Measurements from ENCODE around the gene ATG16L2.
"Not testable (repeated sequence)": the region's sequence is repeated elsewhere in the genome, so short reads cannot be mapped to it uniquely, and the experiment has no call there.

ATG16L2 gene

DNA sequence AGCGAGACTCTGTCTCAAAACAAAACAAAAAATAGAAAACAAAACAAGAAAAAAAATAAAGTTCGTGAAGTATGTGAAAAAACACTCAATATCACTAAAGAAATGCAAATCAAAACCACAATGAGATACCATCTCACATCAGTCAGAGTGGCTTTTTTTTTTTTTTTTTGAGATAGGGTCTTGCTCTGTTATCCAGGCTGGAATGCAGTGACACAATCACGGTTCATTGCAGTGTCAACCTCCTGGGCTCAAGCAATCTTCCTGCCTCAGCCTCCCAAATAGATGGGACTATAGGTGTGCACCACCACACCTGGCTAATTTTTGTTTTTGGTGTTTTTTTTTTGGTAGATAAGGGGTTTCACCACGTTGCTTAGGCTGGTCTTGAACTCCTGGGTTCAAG, 37.5 kb downstream of the ATG16L2 start:
- no peaks in the 10 kb centered on the region for H3K9me3 ChIP-seq
- no peak for DNase-seq
- H3K27me3 ChIP-seq: no peaks in the 10 kb centered on the region
- TF ChIP-seq, protein P1, sequence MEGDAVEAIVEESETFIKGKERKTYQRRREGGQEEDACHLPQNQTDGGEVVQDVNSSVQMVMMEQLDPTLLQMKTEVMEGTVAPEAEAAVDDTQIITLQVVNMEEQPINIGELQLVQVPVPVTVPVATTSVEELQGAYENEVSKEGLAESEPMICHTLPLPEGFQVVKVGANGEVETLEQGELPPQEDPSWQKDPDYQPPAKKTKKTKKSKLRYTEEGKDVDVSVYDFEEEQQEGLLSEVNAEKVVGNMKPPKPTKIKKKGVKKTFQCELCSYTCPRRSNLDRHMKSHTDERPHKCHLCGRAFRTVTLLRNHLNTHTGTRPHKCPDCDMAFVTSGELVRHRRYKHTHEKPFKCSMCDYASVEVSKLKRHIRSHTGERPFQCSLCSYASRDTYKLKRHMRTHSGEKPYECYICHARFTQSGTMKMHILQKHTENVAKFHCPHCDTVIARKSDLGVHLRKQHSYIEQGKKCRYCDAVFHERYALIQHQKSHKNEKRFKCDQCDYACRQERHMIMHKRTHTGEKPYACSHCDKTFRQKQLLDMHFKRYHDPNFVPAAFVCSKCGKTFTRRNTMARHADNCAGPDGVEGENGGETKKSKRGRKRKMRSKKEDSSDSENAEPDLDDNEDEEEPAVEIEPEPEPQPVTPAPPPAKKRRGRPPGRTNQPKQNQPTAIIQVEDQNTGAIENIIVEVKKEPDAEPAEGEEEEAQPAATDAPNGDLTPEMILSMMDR (IDR thresholded peaks at IDR 0.05; ENCODE audit: low read depth, low read length): no peak
- H3K4me1 ChIP-seq: no peaks in the 10 kb centered on the region
- H3K4me3 ChIP-seq (ENCODE audit: low read depth, low read length): no peak overlapping the region
- H3K36me3 ChIP-seq: no peaks in the 10 kb centered on the region

DNA sequence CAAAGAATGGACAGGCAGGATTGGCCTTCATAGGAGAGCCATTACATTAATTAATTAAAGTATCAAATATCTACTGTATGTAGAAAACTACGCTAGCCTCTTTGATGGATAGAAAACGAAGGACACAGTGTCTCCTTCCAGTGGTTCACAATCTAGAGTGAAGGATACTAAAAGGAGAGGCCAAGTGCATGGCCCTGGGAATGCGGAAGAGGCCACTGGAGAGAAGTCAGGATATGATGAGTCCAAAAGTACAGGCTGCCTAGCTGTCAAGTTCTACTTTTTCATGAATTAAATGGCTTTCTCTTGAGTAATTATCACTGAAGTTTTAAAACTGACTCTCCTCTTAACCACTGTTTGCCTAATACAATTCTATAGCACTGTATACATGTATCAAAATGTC, 41.9 kb downstream of the ATG16L2 start:
- H3K4me1 ChIP-seq: no peaks in the 10 kb centered on the region
- H3K36me3 ChIP-seq: no peaks in the 10 kb centered on the region
- no peak overlapping the region for H3K4me3 ChIP-seq (ENCODE audit: low read depth, low read length)
- no peaks in the 10 kb centered on the region for H3K9me3 ChIP-seq
- DNase-seq: no peak
- TF ChIP-seq, protein P1 (IDR thresholded peaks at IDR 0.05; ENCODE audit: low read depth, low read length): no peak
- no peaks in the 10 kb centered on the region; the same call in 1 of the 2 replicates for H3K27me3 ChIP-seq

DNA sequence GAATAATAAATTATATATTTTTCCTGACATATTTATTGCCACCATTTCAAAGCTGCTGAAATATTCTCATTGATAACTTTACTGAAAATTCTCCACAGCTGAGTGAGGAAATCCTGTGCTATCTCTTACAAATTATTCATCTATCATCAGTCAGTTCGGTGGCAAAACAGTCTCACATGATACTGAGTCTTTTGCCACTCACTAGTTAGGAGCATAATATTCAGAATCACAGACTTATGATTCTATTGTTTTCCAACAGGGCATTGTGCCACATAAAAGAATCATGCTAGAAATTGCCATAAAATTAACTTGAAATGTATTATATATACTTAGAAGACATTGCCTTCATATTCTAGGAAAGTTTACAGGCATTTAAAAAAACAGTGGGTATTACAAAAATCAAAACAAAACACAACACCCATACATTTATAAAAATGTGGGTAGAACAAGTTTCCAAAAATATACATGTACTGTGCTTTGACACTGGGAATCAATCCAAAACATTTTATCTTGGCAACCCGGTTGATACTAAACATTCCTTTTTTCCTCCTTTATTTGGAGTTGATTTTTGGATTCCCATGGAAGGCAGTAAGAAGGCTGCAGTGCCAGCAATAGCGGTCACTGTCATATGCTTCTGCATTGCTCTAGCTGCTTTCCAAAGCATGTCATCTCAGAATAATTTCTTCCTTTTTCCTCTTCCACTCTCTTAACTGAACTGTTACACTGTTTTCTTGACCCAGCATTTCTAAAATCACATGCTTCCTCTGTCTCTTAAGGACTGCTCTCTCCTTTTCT, 42.5 kb downstream of the ATG16L2 start:
- no peaks in the 10 kb centered on the region for H3K4me1 ChIP-seq
- no peaks in the 10 kb centered on the region for H3K9me3 ChIP-seq
- H3K4me3 ChIP-seq (ENCODE audit: low read depth, low read length): no peak overlapping the region
- TF ChIP-seq, protein P1 (IDR thresholded peaks at IDR 0.05; ENCODE audit: low read depth, low read length): no peak
- H3K36me3 ChIP-seq: no peaks in the 10 kb centered on the region
- no peaks in the 10 kb centered on the region; the same call in 1 of the 2 replicates for H3K27me3 ChIP-seq
- DNase-seq: no peak

DNA sequence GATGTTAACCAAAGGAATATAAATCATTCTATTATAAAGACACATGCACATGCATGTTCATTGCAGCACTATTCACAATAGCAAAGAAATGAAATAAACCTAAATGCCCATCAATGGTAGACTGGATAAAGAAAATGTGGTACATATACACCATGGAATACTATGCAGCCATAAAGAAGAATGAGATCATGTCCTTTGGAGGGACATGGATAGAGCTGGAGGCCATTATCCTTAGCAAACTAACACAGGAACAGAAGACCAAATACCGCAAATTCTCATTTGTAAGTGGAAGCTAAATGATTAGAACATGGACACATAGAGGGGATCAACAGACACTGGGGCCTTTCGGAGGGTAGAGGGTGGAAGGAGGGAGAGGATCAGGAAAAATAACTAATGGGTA, 44.1 kb downstream of the ATG16L2 start:
- not testable (repeated sequence) for DNase-seq; H3K4me1 ChIP-seq; H3K27me3 ChIP-seq; H3K4me3 ChIP-seq (ENCODE audit: low read depth, low read length); H3K9me3 ChIP-seq; H3K36me3 ChIP-seq

DNA sequence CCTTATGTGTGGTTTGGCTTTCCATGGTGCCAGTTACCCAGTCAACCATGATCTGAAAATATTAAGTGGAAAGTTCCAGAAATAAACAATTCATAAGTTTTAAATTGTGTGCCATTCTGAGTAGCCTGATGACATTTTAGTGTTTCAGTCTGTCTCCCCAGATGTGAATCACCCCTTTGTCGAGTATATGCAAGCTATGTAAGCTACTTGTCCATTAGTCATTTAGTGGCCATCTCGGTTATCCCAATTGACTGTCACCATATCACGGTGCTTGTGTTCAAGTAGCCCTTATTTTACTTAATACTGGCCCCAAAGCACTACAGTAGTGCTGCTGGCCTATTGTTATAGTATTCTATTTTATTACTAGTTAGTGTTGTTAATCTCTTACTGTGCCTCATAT, 44.9 kb downstream of the ATG16L2 start:
- Histone ChIP-seq H3K4me3 (ENCODE audit: low read depth, low read length) (no peak overlapping the region), H3K4me1 (no peaks in the 10 kb centered on the region), H3K36me3 (no peaks in the 10 kb centered on the region), H3K9me3 (no peaks in the 10 kb centered on the region; the same call in 1 of the 2 replicates), H3K27me3 (no peaks in the 10 kb centered on the region; the same call in 1 of the 2 replicates)
- TF ChIP-seq, protein P1 (IDR thresholded peaks at IDR 0.05; ENCODE audit: low read depth, low read length): no peak
- DNase-seq: no peak

DNA sequence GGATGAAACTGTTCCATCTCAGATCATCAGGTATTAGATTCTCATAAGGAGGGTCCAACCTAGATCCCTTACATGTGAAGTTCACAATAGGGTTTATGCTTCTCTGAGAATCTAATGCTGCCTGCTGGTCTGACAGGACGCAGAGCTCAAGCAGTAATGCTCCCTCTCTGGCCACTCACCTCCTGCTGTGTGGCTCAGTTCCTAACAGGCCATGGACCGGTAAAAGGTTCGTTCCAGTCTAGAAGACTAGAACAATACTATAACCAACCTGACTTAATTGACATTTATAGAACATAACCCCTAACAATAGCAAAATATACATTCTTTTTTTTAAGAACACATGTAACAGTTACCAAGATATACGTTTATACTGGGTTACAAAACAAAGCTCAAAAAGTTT, 45.8 kb downstream of the ATG16L2 start:
- H3K27me3 ChIP-seq: no peaks in the 10 kb centered on the region; the same call in 1 of the 2 replicates
- H3K4me1 ChIP-seq: no peaks in the 10 kb centered on the region
- no peaks in the 10 kb centered on the region for H3K36me3 ChIP-seq
- TF ChIP-seq, protein P1 (IDR thresholded peaks at IDR 0.05; ENCODE audit: low read depth, low read length): no peak
- no peaks in the 10 kb centered on the region; the same call in 1 of the 2 replicates for H3K9me3 ChIP-seq
- DNase-seq: no peak
- H3K4me3 ChIP-seq (ENCODE audit: low read depth, low read length): no peak overlapping the region
